Stimulated activated CD8-positive, alpha-beta memory T cell treated with anti-CD3 and anti-CD28 coated beads, Interleukin-4, amount 100 ng/mL, for 24 hours (primary cell): ENCODE data around the gene NSD1.
"Not testable (repeated sequence)": the region's sequence is repeated elsewhere in the genome, so short reads cannot be mapped to it uniquely, and the experiment has no call there.

Source experiments
- DNase-seq: peaks from one replicate; pipeline ENCODE4 v3.0.0-alpha.2; 2020; ENCODE audit warnings: low read depth

NSD1 gene

GRCh38 chr5:177177847-177178437 is 44.4 kb downstream of the NSD1 start:
- not testable (repeated sequence) for DNase-seq

DNA sequence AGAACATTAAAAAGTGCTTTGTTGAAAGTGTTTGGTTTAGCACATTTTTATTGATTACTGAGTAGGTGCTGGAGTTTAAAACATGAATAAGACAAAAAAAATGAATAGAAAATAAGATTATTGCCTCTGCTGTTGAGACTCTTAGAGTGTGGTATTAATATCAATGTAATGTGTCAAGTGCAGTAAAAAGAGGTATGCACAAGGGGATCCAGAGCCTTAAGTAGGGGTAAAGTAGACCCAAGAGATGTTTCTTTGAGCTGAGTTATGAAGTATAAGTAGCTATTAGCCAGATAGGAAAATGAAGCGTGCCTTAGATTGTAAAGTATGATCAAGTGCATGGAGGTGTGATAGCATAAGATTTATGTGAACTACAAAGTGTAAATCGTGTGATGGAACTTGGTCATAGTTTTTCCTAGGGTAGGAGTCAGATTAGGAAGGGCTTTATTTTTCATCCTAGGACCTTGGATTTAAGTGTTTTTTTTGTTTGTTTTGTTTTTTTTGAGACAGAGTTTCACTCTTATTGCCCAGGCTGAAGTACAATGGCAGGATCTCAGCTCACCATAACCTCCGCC is 45.2 kb downstream of the NSD1 start:
- no peak for DNase-seq

GRCh38 chr5:177179431-177179830 is 45.9 kb downstream of the NSD1 start:
- no peak for DNase-seq

- DNase-seq = no peak
Observed at GRCh38 chr5:177183142-177183541, 49.6 kb downstream of the NSD1 start.

DNA sequence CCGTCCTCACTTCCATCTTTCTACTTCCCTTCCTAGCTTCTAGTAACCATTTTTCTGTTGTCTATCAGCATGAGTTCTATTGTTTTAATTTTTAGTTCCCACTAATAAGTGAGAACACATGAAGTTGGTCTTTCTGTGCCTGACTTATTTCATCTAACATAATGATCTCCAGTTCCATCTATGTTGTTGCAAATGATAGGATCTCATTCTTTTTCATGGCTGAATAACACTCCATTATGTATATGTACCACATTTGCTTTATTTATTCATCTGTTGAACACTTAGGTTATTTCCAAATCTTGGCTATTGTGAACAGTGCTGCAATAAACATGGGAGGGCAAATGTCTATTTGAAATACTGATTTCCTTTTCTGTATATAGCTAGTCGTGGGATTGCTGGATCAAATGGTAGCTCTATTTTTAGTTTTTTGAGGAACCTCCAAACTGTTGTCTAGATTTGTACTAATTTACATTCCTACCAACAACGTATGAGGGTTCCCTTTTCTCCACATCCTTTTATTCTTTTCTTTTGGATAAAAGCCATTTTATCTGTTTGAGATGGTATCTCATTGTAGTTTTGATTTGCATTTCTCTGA is 50.3 kb downstream of the NSD1 start:
- DNase-seq = no peak

DNA sequence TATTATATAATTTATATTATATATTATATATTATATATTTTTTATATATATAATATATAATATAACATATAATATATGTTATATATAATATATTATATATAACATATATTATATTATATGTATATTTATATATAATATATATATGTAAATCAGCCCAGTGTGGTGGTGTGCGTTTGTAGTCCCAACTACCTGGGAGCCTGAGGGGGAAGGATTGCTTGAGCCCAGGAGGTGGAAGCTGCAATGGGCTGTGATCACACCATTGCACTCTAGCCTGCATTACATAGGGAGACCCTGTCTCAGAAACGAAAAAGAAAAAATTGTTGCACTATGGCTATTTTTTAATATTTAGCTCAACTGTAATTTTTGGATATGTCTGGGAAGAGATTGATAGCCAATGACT is 52.4 kb downstream of the NSD1 start:
- no peak for DNase-seq

GRCh38 chr5:177186645-177187044 is 53.1 kb downstream of the NSD1 start:
- no peak for DNase-seq

DNA sequence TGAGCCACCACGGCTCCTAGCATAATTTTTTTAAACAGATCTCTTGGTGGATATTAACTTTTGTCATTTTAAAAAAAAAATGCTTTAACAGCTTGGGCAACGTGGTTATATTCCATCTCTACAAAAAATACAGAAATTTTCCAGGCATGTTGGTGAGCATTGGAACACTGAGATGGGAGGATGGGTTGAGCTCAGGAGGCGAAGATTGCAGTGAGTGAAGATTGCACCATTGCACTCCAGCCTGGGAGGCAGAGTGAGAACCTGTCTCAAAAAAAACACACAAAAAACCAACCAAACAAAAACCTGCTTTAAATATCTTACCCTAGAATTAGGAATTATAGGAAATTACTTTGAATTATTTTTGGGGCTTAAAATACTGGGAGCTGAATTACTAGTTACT is 55.2 kb downstream of the NSD1 start:
- DNase-seq = no peak

DNA sequence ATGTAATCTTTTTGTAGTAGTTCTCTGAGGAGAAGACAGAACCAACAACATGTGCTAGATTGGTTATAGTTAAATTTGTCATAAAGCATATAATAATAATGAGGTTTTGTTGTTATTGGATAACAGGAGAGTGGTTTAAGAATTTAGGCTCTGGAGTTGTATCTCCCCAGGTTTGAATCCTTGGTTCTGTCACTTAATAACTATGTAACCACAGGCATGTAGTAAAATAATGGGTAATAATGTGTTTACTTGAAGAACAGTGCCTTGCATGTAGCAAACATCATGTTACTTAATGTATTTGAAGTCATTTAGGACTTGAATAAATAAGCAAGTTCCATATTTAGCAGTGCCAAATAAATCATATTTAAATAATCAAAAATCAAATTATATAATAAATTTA is 55.8 kb downstream of the NSD1 start:
- DNase-seq = no peak

- no peak for DNase-seq
Observed at GRCh38 chr5:177189965-177190364, 56.4 kb downstream of the NSD1 start.

DNA sequence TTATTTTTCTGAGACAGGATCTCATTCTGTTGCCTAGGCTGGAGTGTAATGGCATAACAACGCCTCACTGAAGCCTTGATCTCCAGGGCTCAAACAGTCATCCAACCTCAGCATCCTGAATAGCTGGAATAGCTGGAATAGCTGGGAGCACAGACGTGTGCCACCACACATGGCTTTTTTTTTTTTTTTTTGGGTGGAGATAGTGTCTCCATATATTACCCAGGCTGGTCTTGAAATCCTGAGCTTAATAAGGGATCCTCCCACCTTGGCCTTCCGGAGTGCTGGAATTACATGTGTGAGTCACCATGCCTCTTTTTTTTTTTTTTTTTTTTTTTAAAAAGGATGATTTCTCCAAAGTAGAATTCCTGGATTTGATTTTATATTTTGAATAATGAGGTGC is 60.7 kb downstream of the NSD1 start:
- DNase-seq = no peak

GRCh38 chr5:177195307-177195952 is 61.9 kb downstream of the NSD1 start:
- DNase-seq = no peak

DNA sequence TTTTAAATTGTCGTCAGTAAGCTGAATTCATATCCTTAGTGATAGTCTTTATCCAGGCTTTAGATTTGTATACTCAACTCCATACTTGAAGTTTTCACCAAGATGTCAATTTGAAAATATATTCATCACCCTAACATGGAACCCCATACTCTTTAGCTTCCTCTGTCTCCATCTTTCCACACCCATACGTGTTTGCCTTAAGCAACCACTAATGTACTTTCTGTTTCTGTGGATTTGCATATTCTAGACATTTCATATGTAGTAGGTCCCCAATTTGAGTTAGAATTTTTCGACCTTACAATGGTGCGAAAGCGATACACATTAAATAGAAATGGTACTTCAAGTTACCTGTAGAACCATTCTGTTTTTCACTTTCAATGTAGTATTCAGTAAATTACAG is 65.2 kb downstream of the NSD1 start:
- no peak for DNase-seq

DNA sequence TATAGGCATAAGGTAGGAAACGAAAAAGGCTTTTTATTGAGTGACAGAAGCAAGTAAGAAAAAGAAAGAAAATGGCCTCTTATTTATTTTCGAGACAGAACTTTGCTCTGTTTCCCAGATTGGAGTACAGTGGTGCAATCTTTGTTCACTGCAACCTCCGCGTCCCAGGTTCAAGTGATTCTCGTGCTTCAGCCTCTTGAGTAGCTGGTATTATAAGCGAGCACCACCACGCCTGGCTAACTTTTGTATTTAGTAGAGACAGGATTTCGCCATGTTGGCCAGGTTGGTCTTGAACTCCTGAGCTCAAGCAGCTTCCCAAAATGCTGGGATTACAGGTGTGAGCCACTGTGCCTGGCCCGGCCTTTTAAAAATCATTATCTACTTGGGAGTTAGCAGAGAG is 70.7 kb downstream of the NSD1 start:
- no peak for DNase-seq

DNA sequence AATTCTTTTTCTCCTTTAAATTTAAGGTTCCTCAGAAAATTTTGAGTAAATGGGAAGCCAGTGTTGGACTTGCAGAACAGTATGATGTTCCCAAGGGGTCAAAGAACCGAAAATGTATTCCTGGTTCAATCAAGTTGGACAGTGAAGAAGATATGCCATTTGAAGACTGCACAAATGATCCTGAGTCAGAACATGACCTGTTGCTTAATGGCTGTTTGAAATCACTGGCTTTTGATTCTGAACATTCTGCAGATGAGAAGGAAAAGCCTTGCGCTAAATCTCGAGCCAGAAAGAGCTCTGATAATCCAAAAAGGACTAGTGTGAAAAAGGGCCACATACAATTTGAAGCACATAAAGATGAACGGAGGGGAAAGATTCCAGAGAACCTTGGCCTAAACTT is 76.0 kb downstream of the NSD1 start:
- no peak for DNase-seq

- DNase-seq = no peak
Observed at GRCh38 chr5:177212242-177212641, 78.7 kb downstream of the NSD1 start.

- no peak for DNase-seq
Observed at GRCh38 chr5:177220576-177220975, 87.0 kb downstream of the NSD1 start.

- DNase-seq = no peak
Observed at GRCh38 chr5:177222269-177222668, 88.7 kb downstream of the NSD1 start.

- DNase-seq = no peak
Observed at GRCh38 chr5:177225798-177226197, 92.2 kb downstream of the NSD1 start.

DNA sequence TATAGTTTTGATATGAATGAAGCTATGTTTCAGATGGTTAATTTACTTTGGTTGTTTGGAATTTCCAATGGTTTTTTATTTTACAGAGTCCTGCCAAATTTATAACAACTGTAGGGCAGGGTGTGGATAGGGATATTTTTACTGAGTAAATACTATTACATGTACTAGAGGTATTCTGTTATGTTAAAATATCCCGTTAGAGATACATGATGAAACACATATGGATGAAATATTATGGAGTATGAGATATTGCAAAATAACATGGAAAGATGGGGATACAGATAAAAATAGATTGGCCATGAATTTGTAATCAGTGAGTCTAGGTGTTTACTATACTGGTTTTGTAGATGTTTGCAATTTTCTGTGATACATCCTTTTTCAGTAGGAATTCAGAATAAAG is 93.3 kb downstream of the NSD1 start:
- no peak for DNase-seq

DNA sequence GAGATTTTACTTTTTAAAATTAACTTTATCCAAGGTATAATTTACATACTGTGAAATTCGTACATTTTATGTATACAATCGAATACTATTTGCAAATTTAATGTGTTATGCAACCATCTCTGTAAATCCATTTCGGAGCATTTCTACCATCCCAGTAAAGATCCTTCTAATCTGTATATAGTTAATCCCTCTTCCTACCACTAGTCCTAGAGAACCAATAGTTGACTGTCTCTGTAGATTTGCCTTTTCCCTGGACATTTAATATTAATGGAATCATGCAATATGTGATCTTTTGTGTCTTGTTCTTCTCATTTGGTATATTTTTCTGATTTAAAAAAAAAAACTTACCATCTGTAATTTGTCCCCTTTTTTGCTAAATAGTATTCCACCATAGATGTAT is 95.2 kb downstream of the NSD1 start:
- DNase-seq = no peak

DNA sequence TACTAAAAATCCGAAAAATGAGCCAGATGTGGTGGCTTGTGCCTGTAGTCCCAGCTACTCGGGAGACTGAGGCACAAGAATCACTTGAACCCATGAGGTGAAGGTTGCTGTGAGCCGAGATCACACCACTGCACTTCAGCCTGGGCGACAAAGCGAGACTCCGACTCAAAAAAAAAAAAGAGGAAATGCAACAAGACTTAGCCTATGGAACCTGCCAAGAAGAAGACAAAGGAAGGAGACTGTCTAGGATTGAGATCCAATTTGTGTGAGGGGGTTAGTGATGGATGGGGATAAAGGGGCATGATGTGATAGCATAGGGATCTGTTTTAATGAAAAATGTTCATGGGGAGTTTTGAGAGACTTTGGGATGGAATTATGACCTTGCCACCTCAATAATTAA is 97.1 kb downstream of the NSD1 start:
- no peak for DNase-seq

GRCh38 chr5:177231479-177232250 is 98.1 kb downstream of the NSD1 start:
- DNase-seq = no peak
